AG04449 (cell line): ENCODE results near the gene EHBP1L1.

ENCODE experiments used
- CTCF ChIA-PET: fragments of 350-600 bp; formaldehyde crosslinking; extraction: SDS; loops from one replicate; lab custom pipeline; 2021; ENCODE audit warnings: antibody characterized with exemption; lab: Yijun Ruan, JAX
- POLR2A ChIA-PET: fragments of 400-600, 350-600 bp; formaldehyde crosslinking; extraction: SDS; loops from one replicate; lab custom pipeline; 2020; ENCODE audit warnings: antibody characterized with exemption, inconsistent platforms; lab: Yijun Ruan, JAX
- DNase-seq: peaks from one replicate; pipeline ENCODE4 v3.0.0-alpha.2; 2010; ENCODE audit warnings: low read depth, low spot score
- H3K4me3 ChIP-seq: 2 replicates; pipeline ENCODE4 v1.5.1; 2011; ENCODE audit warnings: low read depth, mild to moderate bottlenecking, control low read depth, low read length
- CTCF ChIP-seq: IDR thresholded peaks from one replicate; pipeline ENCODE4 v1.5.1; 2011; ENCODE audit warnings: mild to moderate bottlenecking, moderate library complexity, low read length, control low read depth, inconsistent platforms; ENCODE audit not compliant: insufficient read depth; ENCODE audit errors: missing control alignments

The EHBP1L1 gene

GRCh38 chr11:65619281-65619928 is 43.6 kb downstream of the EHBP1L1 start:
- ChIA-PET POLR2A (no interaction called here), CTCF (interaction anchor here (0.6 to 1.8 kb wide), 2 partner anchors 23 to 78 kb away, joined by 3 to 10 read pairs; no protein-coding TSS in a partner anchor)
- H3K4me3 ChIP-seq: no peak overlapping the region
- DNase-seq: no peak
- no peak for TF ChIP-seq CTCF

- ChIA-PET CTCF (no interaction called here), POLR2A (no interaction called here)
- H3K4me3 ChIP-seq: no peak overlapping the region
- TF ChIP-seq CTCF: no peak
- DNase-seq: no peak
Measured at GRCh38 chr11:65620666-65621065, 44.8 kb downstream of the EHBP1L1 start.

GRCh38 chr11:65621460-65621859 is 45.6 kb downstream of the EHBP1L1 start:
- ChIA-PET POLR2A (no interaction called here), CTCF (no interaction called here)
- TF ChIP-seq CTCF: no peak
- DNase-seq: no peak
- no peak overlapping the region for H3K4me3 ChIP-seq

- ChIA-PET CTCF (interaction anchor here (0.8 kb wide), 1 partner anchor 16 kb away, joined by 5 read pairs; the partner anchor contains the start of gene SIPA1), POLR2A (no interaction called here)
- no peak overlapping the region for H3K4me3 ChIP-seq
- no peak for DNase-seq
- no peak for TF ChIP-seq CTCF
Measured at GRCh38 chr11:65622011-65622410, 46.2 kb downstream of the EHBP1L1 start.

GRCh38 chr11:65623177-65623576 is 47.3 kb downstream of the EHBP1L1 start:
- ChIA-PET POLR2A (interaction anchor here (0.6 kb wide), 1 partner anchor 98 kb away, joined by 3 read pairs; no protein-coding TSS in a partner anchor), CTCF (interaction anchor here (0.8 to 1.1 kb wide), 2 partner anchors 15 to 82 kb away, joined by 3 to 5 read pairs; partner anchors contain the start of gene SIPA1)
- no peak for TF ChIP-seq CTCF
- DNase-seq: no peak
- H3K4me3 ChIP-seq: no peak overlapping the region

DNA sequence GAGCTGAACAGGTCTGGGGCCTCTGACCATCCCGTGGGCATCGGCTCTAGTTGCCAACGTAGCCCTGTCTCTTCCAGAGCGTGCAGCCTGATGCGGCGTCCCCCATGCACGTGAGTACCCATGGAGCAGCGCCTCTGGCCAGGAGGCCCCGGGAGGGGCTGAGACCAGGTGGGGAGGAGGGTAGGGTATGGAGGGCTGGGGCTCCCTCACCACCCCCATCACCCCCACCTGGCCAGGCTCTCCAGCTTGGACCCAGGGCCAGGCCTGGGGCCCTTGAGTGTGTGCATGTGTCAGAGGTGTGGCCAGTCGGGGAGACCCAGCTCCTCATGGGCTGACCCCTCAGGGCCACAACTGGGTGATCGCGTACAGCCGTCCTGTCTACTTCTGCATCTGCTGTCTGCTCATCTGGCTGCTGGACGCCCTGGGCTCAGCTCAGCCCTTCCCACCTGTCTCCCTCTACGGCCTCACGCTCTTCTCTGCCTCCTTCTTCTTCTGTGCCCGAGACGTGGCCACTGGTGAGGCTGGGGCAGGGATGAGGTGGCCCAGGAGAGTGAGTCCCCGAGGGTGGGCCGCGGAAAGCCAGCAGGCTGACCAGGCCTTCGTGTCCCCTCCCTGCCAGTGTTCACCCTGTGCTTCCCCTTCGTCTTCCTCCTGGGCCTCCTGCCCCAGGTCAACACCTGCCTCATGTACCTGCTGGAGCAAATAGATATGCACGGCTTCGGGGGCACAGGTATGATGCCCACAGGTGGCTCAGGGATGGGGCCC is 48.2 kb downstream of the EHBP1L1 start:
- DNase-seq: no peak
- POLR2A ChIA-PET: interaction anchor here (0.6 kb wide), 1 partner anchor 97 kb away, joined by 3 read pairs; no protein-coding TSS in a partner anchor
- no peak for TF ChIP-seq CTCF
- CTCF ChIA-PET: interaction anchor here (1.1 kb wide), 1 partner anchor 82 kb away, joined by 3 read pairs; no protein-coding TSS in a partner anchor
- no peak overlapping the region for H3K4me3 ChIP-seq
